A549 (cell line): ENCODE data around the gene IP6K3.

Source experiments
- CEBPB ChIP-seq, 2 experiments: fragments of >200 bp in 1 of 2; sonication (Bioruptor Twin) in 1 of 2; formaldehyde crosslinking in 1 of 2; IDR thresholded peaks; 2 replicates each; pipeline ENCODE4 v1.6.1; 2012 to 2016
- CHD2 ChIP-seq: fragments of 150-350 bp; IDR thresholded peaks from 2 replicates; pipeline ENCODE4 v1.6.1; 2014; ENCODE audit warnings: low read length; ENCODE audit not compliant: partially characterized antibody
- CTCF ChIP-seq: fragments of >200 bp; sonication (Bioruptor Twin); formaldehyde crosslinking; IDR thresholded peaks from 3 replicates; pipeline ENCODE4 v1.5.1; 2016
- JUN ChIP-seq, 2 experiments: fragments of >200 bp; sonication (Bioruptor Twin); formaldehyde crosslinking; IDR thresholded peaks; 2 replicates in 1 of 2; 3 replicates in 1 of 2; pipeline ENCODE4 v1.6.1; 2016 to 2017
- MYC ChIP-seq: IDR thresholded peaks from 2 replicates; pipeline ENCODE4 v1.6.1; 2012; ENCODE audit warnings: mild to moderate bottlenecking, inconsistent platforms, low read length, improper control_type of control experiment, borderline replicate concordance
- PHF8 ChIP-seq: fragments of 200-600 bp; sonication (generic); IDR thresholded peaks from 2 replicates; pipeline ENCODE4 v1.6.1; 2016; ENCODE audit warnings: low read depth, mild to moderate bottlenecking, antibody characterized with exemption, moderate library complexity, borderline replicate concordance
- POLR2A ChIP-seq: IDR thresholded peaks from 2 replicates; pipeline ENCODE4 v1.6.1; 2012; ENCODE audit warnings: mild to moderate bottlenecking, low read length
- POLR2AphosphoS2 ChIP-seq: conservative IDR thresholded peaks from 2 replicates; pipeline ENCODE4 v1.6.1; 2012; ENCODE audit warnings: low read length, improper control_type of control experiment, inconsistent platforms
- RCOR1 ChIP-seq: fragments of 150-350 bp; IDR thresholded peaks from 2 replicates; pipeline ENCODE4 v1.6.1; 2014; ENCODE audit warnings: antibody characterized with exemption, low read length, low read depth
- RFX5 ChIP-seq: fragments of 450-650 bp; IDR thresholded peaks from 2 replicates; pipeline ENCODE4 v1.7.1; 2014; ENCODE audit warnings: antibody characterized with exemption, mild to moderate bottlenecking, moderate library complexity
- TF ChIP-seq, protein P1 (sequence below): fragments of 200-600 bp; sonication (generic); IDR thresholded peaks from 2 replicates; pipeline ENCODE4 v1.6.1; 2016; ENCODE audit warnings: antibody characterized with exemption, mild to moderate bottlenecking, moderate library complexity
- TF ChIP-seq, protein P2 (sequence below): fragments of 450-650 bp; IDR thresholded peaks from 2 replicates; pipeline ENCODE4 v1.6.1; 2014; ENCODE audit warnings: antibody characterized with exemption
- TF ChIP-seq, protein P3 (sequence below): IDR thresholded peaks from 2 replicates; pipeline ENCODE4 v1.6.1; 2012
- TF ChIP-seq, protein P4 (sequence below): fragments of 150-350 bp; IDR thresholded peaks from 2 replicates; pipeline ENCODE4 v1.6.1; 2014; ENCODE audit warnings: low read depth, mild to moderate bottlenecking, low read length

- no peak for TF ChIP-seq RFX5
- TF ChIP-seq CTCF: no peak
- TF ChIP-seq POLR2AphosphoS2: no peak
- TF ChIP-seq PHF8: no peak
- TF ChIP-seq, protein P1, sequence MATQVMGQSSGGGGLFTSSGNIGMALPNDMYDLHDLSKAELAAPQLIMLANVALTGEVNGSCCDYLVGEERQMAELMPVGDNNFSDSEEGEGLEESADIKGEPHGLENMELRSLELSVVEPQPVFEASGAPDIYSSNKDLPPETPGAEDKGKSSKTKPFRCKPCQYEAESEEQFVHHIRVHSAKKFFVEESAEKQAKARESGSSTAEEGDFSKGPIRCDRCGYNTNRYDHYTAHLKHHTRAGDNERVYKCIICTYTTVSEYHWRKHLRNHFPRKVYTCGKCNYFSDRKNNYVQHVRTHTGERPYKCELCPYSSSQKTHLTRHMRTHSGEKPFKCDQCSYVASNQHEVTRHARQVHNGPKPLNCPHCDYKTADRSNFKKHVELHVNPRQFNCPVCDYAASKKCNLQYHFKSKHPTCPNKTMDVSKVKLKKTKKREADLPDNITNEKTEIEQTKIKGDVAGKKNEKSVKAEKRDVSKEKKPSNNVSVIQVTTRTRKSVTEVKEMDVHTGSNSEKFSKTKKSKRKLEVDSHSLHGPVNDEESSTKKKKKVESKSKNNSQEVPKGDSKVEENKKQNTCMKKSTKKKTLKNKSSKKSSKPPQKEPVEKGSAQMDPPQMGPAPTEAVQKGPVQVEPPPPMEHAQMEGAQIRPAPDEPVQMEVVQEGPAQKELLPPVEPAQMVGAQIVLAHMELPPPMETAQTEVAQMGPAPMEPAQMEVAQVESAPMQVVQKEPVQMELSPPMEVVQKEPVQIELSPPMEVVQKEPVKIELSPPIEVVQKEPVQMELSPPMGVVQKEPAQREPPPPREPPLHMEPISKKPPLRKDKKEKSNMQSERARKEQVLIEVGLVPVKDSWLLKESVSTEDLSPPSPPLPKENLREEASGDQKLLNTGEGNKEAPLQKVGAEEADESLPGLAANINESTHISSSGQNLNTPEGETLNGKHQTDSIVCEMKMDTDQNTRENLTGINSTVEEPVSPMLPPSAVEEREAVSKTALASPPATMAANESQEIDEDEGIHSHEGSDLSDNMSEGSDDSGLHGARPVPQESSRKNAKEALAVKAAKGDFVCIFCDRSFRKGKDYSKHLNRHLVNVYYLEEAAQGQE: no peak
- TF ChIP-seq, protein P2, sequence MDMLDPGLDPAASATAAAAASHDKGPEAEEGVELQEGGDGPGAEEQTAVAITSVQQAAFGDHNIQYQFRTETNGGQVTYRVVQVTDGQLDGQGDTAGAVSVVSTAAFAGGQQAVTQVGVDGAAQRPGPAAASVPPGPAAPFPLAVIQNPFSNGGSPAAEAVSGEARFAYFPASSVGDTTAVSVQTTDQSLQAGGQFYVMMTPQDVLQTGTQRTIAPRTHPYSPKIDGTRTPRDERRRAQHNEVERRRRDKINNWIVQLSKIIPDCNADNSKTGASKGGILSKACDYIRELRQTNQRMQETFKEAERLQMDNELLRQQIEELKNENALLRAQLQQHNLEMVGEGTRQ: no peak
- TF ChIP-seq, protein P3, sequence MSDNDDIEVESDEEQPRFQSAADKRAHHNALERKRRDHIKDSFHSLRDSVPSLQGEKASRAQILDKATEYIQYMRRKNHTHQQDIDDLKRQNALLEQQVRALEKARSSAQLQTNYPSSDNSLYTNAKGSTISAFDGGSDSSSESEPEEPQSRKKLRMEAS: no peak
- TF ChIP-seq RCOR1: no peak
- TF ChIP-seq CEBPB (IDR thresholded peaks at IDR 0.05): no peak
- TF ChIP-seq, protein P4, sequence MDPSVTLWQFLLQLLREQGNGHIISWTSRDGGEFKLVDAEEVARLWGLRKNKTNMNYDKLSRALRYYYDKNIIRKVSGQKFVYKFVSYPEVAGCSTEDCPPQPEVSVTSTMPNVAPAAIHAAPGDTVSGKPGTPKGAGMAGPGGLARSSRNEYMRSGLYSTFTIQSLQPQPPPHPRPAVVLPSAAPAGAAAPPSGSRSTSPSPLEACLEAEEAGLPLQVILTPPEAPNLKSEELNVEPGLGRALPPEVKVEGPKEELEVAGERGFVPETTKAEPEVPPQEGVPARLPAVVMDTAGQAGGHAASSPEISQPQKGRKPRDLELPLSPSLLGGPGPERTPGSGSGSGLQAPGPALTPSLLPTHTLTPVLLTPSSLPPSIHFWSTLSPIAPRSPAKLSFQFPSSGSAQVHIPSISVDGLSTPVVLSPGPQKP: no peak
- no peak for TF ChIP-seq JUN (IDR thresholded peaks at IDR 0.05)
- no peak for TF ChIP-seq POLR2A
- no peak for TF ChIP-seq MYC
- TF ChIP-seq CHD2: no peak
These were observed 29.6 kb downstream of the IP6K3 start for GRCh38 chr6:33716890-33717632.
